ENCODE data around the gene VPS26B.
"Not testable (repeated sequence)": the region's sequence is repeated elsewhere in the genome, so short reads cannot be mapped to it uniquely, and the experiment has no call there.

The VPS26B gene

DNA sequence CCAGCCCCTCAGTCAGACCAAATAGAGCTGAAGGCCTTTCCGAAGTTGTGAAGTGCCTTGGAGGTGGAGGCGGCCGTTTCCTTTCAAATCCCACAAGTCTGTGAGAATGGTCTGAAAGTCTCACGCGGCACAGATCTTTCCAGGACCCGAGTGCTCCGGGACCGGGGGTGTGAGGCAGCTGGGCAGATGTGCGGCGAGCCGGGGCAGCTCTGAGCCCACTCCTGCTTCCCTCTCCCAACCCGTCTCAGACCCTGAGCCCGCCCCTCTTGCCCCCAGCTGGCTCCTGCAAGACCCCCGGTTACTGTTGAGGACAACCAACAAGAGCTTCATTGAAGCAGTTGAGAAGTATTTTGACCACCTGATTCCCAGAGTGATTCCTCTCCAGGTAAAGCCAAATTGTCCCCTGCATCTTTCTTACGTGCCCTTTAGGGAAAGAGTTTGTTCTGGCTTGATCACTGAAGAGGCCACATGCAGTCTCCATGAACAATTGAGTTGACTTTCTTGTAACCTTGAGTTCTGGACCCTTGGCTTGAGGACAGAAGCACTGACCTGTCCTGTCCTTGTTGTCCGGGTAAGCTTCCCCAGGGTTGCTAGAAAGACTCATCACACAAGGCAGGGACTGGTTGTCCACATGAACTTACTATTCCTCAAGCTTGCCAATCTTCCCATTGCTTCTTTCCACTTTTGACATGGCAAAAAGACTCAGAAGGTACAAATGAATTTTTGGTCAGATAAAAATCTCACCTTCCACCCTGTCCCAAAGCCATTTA, 59.2 kb downstream of the VPS26B start:
- no peak for DNase-seq

DNA sequence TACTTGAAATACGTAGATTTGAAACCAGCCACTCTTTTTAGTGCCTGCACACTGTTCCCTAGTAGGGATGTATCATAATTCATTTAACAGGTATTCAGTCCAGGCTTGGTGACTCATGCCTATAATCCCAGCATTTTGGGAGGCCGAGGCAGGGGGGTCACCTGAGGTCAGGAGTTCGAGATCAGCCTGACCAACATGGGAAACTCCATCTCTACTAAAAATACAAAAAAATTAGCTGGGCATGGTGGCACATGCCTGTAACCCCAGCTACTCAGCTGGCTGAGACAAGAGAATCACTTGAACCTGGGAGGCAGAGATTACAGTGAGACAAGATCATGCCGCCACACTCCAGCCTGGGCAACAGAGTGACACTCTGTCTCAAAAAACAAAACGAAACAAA, 59.9 kb downstream of the VPS26B start:
- not testable (repeated sequence) for DNase-seq

- no peak for DNase-seq
Measured at GRCh38 chr11:134287561-134287960, 63.1 kb downstream of the VPS26B start.

- no peak for DNase-seq
Measured at GRCh38 chr11:134288486-134288885, 64.0 kb downstream of the VPS26B start.

- no peak for DNase-seq
Measured at GRCh38 chr11:134289167-134289566, 64.7 kb downstream of the VPS26B start.

- no peak for DNase-seq
Measured at GRCh38 chr11:134289789-134290188, 65.3 kb downstream of the VPS26B start.

- no peak for DNase-seq
Measured at GRCh38 chr11:134290646-134291045, 66.2 kb downstream of the VPS26B start.

DNA sequence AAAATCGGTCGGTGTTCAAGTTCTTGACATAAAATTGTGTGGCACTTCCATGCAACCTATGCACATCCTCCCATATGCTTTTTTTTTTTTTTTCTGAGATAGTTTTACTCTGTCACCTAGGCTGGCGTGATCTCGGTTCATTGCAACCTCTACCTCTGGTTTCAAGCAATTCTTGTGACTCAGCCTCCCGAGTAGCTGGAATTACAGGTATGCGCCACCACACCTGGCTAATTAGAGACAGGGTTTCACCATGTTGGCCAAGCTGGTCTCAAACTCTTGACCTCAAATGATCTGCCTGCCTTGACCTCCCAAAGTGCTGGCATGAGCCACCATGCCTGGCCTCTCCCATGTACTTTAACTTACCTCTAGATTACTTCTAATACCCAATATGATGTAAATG, 66.7 kb downstream of the VPS26B start:
- no peak for DNase-seq

DNA sequence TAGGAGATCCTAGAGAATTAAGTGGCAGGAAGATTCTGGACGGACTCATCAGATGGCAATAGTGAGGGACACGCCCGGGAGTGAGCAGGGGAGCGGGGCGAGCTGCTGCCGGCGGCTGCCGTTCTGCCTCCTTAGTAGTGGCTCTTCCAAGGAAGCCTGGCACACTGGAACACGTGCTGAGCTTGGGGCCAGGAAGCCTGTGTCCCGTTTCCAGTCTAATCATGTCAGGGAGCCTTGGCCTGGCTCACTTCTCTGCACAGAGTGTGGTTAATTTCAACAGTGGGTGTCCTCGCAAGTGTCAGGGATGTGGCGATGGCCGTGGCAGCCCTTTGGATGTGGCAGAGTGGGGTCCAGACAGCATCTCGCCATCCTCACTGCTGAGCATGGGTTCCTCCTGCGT, 68.2 kb downstream of the VPS26B start:
- DNase-seq, result no peak

GRCh38 chr11:134293119-134294113, 68.9 kb downstream of the VPS26B start:
- no peak for DNase-seq

GRCh38 chr11:134294664-134295063, 70.2 kb downstream of the VPS26B start:
- no peak for DNase-seq
